Measurements from ENCODE around the gene RSRP1.
"Not testable (repeated sequence)": the region's sequence is repeated elsewhere in the genome, so short reads cannot be mapped to it uniquely, and the experiment has no call there.

Gene RSRP1

GRCh38 chr1:25257196-25257595 lies 9.9 kb upstream of the RSRP1 start:
- no peak for DNase-seq (ENCODE audit: low read depth in 2 of 3, low spot score in 1 of 3)

DNA sequence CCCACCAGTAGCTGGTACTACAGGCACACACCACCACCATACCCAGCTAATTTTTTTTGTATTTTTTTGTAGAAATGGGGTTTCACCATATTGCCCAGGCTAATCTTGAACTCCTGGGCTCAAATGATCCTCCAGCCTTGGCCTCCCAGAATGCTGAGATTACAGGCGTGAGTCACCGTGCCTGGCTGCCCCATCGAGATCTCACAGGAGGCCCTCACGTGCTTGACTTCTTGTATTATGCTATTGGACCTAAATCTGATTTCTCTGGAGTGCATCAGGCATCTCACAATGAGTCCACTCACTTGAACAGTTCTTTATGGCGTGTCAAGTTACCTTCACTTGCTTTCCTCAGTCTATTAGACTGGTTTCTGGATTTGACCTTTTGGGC lies 9.3 kb upstream of the RSRP1 start:
- no peak for DNase-seq (ENCODE audit: low read depth in 2 of 3, low spot score in 1 of 3)

DNA sequence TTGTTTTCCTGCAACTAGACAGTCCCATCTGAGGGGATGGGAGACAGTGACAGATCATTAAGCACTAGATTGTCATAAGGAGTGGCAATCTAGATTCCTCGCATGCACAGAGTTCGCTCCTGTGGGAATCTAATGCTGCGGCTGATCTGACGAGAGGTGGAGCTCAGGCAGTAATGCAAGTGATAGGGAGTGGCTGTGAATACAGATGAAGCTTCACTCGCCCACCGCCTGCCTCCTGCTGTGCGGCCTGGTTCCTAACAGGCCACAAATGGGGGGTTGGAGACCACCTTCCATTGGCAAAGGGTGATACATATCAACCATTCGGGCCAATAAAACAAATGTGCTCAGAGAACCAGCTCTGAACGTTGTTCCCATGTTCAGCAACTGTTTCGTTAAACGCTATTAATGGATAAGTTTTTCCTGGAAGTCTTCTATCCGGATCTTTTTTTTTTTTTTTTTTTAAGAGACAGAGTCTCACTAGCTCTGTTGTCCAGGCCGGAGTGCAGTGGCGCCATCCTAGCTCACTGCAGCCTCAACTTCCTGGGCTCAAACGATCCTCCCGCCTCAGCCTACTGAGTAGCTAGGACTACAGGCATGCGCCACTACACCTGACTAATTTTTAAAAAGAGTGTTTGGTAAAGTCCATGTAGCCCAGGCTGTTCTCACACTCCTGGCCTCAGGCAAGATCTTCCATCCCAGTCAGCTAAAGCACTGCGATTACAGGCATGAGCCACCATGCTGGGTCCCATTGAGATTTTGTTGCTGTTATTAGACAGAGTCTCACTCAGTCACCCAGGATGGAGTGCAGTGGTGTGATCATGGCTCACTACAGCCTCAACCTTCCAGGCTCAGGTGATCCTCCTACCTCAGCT lies 8.7 kb upstream of the RSRP1 start:
- no peak for DNase-seq (ENCODE audit: low read depth in 2 of 3, low spot score in 1 of 3)

- no peak for DNase-seq (ENCODE audit: low read depth in 2 of 3, low spot score in 1 of 3)
Observed at GRCh38 chr1:25253911-25254310, 6.7 kb upstream of the RSRP1 start.

DNA sequence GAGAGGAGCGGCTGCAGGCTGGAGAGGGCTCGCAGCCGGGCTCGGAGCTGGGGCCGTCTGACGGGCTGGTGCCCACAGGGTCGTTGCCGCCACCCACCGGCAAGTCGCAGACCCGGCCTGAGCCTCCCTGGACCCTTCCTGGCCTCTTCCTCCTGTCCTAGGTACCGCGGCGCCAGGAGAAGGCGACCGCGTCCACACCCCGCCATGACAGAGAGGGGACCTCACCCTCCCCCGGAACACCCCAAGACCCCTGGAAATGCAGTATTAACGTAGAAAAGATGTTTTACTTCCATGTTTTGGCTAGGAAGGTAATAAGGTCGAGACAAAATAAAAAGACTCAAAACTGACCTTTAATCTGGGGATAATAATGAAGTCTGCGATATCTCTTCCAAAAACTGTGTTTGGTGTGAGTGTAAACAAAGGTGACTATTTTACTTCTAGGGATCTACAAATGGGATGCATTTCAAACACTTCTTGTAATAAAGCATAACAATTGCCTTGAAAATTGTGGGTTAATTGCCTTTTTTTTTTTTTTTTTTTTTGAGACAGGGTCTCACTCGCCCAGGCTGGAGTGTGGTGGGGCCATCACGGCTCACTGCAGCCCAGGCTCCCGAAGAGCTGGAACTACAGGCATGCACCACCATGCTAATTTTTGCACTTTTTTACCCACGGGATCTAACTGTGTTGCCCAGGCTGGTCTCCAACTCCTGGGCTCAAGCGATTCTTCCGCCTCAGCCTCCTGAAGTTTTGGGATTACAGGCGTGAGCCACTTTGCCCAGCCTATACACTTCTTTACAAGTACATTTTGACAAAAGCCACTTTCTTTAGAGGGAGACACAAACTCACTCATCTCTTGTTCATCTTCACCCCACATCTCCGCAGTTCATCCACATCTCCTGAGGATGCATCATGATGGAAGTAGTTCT lies 838 bp upstream of the RSRP1 start:
- no peak for DNase-seq (ENCODE audit: low read depth in 2 of 3, low spot score in 1 of 3)

GRCh38 chr1:25246600-25247023 lies 642 bp downstream of the RSRP1 start:
- no peak for DNase-seq (ENCODE audit: low read depth in 2 of 3, low spot score in 1 of 3)

DNA sequence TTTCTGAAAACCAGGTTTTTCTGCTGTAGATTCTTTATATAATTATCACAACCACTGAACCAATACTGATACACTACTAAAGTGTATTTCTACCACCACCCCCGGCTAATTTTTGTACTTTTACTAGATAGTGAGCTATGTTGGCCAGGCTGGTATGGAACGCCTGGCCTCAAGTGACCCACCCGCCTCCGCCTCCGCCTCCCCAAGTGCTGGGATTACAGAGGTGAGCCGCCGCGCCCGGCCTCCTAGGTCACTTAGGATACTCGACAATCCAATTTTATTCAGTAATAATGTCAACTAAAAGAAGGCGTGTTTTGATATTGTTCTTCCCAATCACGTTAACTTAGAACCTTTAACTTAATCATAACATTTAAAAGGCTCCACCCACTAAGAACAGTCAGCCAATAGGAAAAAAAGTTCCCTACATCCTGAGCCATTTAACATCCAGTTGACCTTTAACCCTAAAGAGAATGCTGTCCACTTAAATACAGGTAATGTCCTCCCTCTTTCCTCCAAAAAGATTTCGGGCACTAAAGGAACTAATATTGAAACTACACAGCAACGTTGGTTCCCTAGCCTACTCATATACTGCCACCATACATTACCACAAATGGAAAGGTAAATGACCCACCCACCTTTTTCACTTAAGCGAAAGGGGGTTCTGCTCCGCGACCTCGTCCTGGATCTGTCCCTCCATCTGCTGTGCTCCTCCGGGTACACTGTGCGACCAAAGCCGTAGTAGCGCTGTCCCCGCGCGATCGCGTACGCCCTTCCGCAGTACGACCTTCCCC lies 1.2 kb downstream of the RSRP1 start:
- DNase-seq (ENCODE audit: low read depth in 2 of 3, low spot score in 1 of 3) = no peak

- no peak for DNase-seq (ENCODE audit: low read depth in 2 of 3, low spot score in 1 of 3)
Observed at GRCh38 chr1:25245393-25245792, 1.9 kb downstream of the RSRP1 start.

- no peak for DNase-seq (ENCODE audit: low read depth in 2 of 3, low spot score in 1 of 3)
Observed at GRCh38 chr1:25243907-25244306, 3.3 kb downstream of the RSRP1 start.

DNA sequence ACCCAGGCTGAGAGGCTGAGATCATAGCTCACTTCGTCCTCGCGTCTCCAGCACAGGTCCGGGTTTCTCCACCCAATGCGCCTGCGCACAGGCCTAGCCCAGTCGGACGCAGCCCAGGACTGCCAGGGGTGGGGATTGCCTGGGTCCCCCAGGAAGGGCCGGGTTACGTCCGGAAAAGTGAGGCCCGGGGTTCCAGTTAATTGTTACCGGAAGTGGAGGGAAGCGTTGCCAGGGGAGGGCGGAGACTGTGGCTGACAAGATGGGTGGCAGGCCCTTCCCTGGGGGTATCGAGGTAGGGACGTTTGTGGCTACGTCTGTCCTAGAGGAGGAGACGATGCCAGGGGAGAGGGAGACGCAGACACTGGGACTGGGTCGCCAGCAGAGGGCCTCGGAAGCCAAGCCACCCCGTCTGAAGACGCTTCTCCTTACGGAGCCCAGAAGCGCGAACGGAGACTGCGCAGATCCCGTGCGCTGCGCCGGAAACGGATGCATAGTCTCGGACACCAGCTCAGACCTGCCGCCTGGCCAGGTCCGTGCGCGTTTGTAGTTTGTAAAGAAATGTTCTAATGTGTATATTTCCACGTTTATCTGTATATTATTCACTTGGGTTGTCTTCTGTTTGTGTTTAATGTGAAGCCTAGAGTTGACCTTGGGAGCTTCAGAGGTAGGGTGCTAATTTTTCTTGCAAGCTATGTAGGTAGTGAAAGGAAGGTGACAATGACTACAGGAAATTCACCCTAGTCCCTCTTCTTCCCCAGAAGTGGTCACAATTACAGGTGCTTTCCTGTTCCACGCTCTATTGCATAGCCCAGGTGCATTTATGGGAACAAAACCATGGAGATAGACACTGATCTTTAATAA lies 7.3 kb downstream of the RSRP1 start:
- peak; percentile 88 to 93 (median 93) for DNase-seq (ENCODE audit: low read depth in 2 of 3, low spot score in 1 of 3)

DNA sequence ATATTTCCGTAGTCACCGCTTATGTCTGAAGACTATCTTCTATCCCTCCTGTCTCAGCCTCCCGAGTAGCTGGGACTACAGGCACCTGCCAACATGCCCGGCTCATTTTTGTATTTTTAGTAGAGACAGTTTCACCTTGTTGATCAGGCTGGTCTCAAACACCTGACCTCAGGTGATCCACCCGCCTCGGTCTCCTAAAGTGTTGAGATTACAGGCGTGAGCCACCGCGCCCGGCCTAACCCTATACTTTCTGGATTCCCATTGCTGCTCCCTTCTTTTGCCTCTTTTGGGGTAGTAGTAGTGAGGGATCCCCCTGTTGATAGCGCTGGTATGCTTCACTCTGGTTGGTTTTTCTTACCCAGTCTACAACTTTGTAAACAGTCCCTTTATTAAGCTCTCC lies 9.2 kb downstream of the RSRP1 start:
- no peak for DNase-seq (ENCODE audit: low read depth in 2 of 3, low spot score in 1 of 3)

GRCh38 chr1:25236261-25236660 lies 11.0 kb downstream of the RSRP1 start:
- DNase-seq (ENCODE audit: low read depth in 2 of 3, low spot score in 1 of 3) = not testable (repeated sequence)

DNA sequence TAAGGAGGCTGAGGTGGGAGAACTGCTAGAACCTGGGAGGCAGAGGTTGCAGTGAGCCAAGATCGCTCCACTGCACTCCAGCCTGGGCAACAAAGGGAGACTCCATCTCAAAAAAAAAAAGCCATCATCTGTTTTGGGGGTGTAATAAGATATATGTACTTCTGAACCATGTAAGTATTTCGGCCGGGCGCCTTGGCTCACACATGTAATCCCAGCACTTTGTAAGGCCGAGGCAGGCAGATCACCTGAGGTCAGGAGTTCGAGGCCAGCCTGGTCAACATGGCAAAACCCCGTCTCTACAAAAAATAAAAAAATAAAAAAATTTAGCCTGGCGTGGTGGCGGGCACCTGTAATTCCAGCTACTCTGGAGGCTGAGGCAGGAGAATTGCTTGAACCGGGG lies 11.8 kb downstream of the RSRP1 start:
- DNase-seq (ENCODE audit: low read depth in 2 of 3, low spot score in 1 of 3) = not testable (repeated sequence)

- peak; percentile 47 to 61 (median 56) for DNase-seq (ENCODE audit: low read depth in 2 of 3, low spot score in 1 of 3)
Observed at GRCh38 chr1:25232866-25233784, 14.1 kb downstream of the RSRP1 start.

DNA sequence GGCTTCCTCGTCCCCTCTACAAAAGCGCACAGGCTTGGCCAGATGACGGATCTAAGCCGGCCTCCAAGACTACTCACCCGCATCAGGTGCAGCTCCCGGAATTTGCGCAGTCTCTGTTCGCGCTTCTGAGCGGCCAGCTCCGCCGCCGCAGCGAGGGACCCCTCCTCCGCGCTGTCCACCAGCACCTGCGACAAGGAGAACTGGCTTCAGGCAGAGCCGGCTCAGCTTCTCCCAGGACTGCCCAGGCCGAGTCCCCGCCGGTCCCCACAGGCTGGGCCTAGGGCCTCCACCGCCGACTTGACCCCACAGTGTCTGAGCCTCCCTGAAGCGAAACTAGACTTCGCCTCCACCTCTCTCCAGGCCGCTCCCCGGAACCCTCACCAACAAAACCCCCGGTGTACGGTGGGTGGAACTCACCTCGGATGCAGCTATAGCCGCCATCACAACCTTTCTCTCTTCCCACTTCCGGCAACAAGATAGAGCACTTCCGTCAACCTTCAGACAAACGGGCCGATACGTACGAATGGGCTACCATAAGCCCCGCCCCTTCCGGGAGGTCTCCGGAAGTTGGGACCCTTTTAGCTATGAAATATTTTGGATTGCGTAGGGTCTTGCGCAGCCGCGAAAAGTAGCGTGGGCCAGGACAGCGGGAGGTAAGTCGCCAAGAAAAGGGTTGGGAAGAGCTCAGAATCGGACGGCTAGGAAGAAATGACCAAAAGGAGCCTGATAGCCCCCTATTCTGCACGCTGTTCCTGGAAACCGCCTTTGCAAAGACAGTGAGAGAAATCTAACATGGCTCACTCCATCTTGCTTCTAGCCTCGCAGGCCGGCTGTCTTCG lies 15.0 kb downstream of the RSRP1 start, which contains the start of gene SYF2:
Gene SYF2 (minus strand): TSS at position 476 of the 839 bp plus-strand sequence. CDS start 35 bp downstream, at position 441.
- DNase-seq (ENCODE audit: low read depth in 2 of 3, low spot score in 1 of 3) = peak; percentile 75 to 86 (median 84)

- no peak for DNase-seq (ENCODE audit: low read depth in 2 of 3, low spot score in 1 of 3)
Observed at GRCh38 chr1:25223471-25223870, 23.8 kb downstream of the RSRP1 start.

- no peak for DNase-seq (ENCODE audit: low read depth in 2 of 3, low spot score in 1 of 3)
Observed at GRCh38 chr1:25222606-25223005, 24.6 kb downstream of the RSRP1 start.

DNA sequence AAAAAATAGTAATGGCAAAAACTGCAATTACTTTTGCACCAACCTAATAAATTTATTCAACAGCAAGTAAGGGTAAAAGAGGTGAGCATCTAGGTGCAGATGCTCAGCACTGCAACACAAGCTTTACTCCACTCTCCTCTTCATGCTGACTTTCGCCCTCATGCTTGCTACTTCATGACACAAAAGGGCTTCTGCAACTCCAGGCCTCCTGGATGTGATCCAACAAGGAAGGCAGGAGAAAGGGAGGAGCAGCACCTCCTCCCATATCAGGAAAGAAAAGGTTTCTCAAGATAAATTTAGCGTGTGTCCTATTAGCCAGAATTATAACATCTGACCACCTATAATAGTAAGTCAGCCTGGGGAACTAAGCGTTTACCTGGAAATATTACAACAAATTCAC lies 26.6 kb downstream of the RSRP1 start:
- DNase-seq (ENCODE audit: low read depth in 2 of 3, low spot score in 1 of 3) = no peak
